NCI-H446 (cell line): Measurements from ENCODE around the gene CAMK2N2.

ENCODE experiments used
- DNase-seq, 2 experiments: peaks; one replicate each; lab custom pipeline; 2025; lab: John Stamatoyannopoulos, UW

CAMK2N2 gene

GRCh38 chr3:184222521-184222920 is 38.8 kb downstream of the CAMK2N2 start:
- no peak for DNase-seq

- no peak for DNase-seq
Observed at GRCh38 chr3:184218814-184219213, 42.5 kb downstream of the CAMK2N2 start.

- DNase-seq, result no peak
Observed at GRCh38 chr3:184211718-184212117, 49.6 kb downstream of the CAMK2N2 start.

- DNase-seq, result no peak
Observed at GRCh38 chr3:184211297-184211696, 50.1 kb downstream of the CAMK2N2 start.
